ENCODE results near the gene SARDH.

DNA sequence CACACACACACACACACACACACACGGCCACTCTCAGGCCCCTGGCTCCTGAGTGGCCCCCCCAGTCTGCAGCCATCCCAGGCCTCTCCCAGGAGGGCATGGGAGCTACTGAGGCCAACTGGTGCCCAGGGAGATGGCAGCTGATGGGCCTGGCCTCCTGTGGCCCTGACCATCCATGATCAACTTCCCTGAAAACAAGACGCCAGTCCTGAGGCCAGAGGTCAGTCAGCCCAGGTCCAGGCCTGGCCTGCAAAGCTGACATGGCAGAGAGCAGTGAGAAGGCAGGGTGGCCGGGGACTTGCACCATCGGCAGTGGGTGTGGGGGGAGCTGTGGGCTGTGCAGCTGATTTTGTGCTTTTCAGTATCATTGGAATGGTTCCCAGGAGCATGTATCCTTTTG is 47.0 kb downstream of the SARDH start:
- TF ChIP-seq, protein P1, sequence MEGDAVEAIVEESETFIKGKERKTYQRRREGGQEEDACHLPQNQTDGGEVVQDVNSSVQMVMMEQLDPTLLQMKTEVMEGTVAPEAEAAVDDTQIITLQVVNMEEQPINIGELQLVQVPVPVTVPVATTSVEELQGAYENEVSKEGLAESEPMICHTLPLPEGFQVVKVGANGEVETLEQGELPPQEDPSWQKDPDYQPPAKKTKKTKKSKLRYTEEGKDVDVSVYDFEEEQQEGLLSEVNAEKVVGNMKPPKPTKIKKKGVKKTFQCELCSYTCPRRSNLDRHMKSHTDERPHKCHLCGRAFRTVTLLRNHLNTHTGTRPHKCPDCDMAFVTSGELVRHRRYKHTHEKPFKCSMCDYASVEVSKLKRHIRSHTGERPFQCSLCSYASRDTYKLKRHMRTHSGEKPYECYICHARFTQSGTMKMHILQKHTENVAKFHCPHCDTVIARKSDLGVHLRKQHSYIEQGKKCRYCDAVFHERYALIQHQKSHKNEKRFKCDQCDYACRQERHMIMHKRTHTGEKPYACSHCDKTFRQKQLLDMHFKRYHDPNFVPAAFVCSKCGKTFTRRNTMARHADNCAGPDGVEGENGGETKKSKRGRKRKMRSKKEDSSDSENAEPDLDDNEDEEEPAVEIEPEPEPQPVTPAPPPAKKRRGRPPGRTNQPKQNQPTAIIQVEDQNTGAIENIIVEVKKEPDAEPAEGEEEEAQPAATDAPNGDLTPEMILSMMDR (IDR thresholded peaks at IDR 0.05), result no peak
- no peak for TF ChIP-seq POLR2A (IDR thresholded peaks at IDR 0.05)
- TF ChIP-seq EP300 (IDR thresholded peaks at IDR 0.05), result no peak

Data from tibial nerve (tissue), 4 donors.